Occipital lobe (tissue), 2 donors: ENCODE data around the gene PPP2R5A. TPM values are rescaled to one million over a fixed set of nuclear protein-coding genes. Genes with fewer than 3 reads are reported as not detected.

ENCODE experiments used
- small RNA-seq: library from RNA; depleted of rRNA; stranded (forward); fragments of <200 nt; gene quantifications from one replicate; pipeline ENCODE3, GENCODE V24; 2014
- total RNA-seq: library from RNA; depleted of rRNA; stranded (reverse); fragments of >200 nt; gene quantifications from one replicate; pipeline ENCODE4 v1.2.3, GENCODE V29; 2014

Gene PPP2R5A
- total RNA-seq, 1 donor from 2014 or later = 34.5 TPM

Small RNA genes within 50 kb of the gene (small RNA-seq; reads per million reads assigned to genes)
- not detected for gene SNORA16B

Other genes starting within 250 kb of the PPP2R5A start
- 39.5 TPM for gene INTS7, start 249.9 kb upstream of the PPP2R5A start, total RNA-seq
- gene DTL, start 249.7 kb upstream of the PPP2R5A start, total RNA-seq = 2.7 TPM
- 25.4 TPM for gene PACC1, start 129.5 kb downstream of the PPP2R5A start, total RNA-seq
- gene NENF, start 147.5 kb downstream of the PPP2R5A start, total RNA-seq = 14.8 TPM